Endothelial cell of umbilical vein (primary cell): ENCODE results near the gene GM2A. TPM values are rescaled to one million over a fixed set of nuclear protein-coding genes. Genes with fewer than 3 reads are reported as not detected.

Source experiments
- BruUV-seq: library from RNA; stranded (reverse); fragments of 400-500 nt; replicated peaks from 2 replicates; lab custom pipeline; 2021; lab: Mats Ljungman, UMichigan
- CTCF ChIA-PET: fragments of 300-600, 350-600 bp; sonication (Branson Sonifier 250); formaldehyde crosslinking; loops from one replicate; lab custom pipeline; 2021; ENCODE audit warnings: antibody characterized with exemption, inconsistent platforms; lab: Charles Lee
- POLR2A ChIA-PET: fragments of 300-600, 350-600 bp; sonication (Branson Sonifier 250); formaldehyde crosslinking; loops from one replicate; lab custom pipeline; 2021; ENCODE audit warnings: antibody characterized with exemption, inconsistent platforms; lab: Charles Lee
- DNase-seq: peaks from one replicate; pipeline ENCODE4 v3.0.0-alpha.2; 2011; ENCODE audit warnings: low read depth, low spot score
- FAIRE-seq: peaks from 2 replicates; lab custom pipeline; 2011; peaks lifted over from hg19 to GRCh38; lab: Jason Lieb, UNC
- H2AFZ ChIP-seq: 2 replicates; pipeline ENCODE4 v1.6.0; 2012; ENCODE audit warnings: low read depth, low read length, control low read depth, inconsistent platforms
- H3K27ac ChIP-seq: 2 replicates; pipeline ENCODE4 v1.5.1; 2011; ENCODE audit warnings: low read depth, mild to moderate bottlenecking, control low read depth, low read length, moderate library complexity; ENCODE audit not compliant: insufficient read depth
- H3K27me3 ChIP-seq, 2 experiments: 2 replicates each; pipeline versions ENCODE4 v1.6.0 to v1.6.1; 2011; ENCODE audit warnings: low read length in 2 of 2, mixed read lengths in 1 of 2; ENCODE audit not compliant: control insufficient read depth in 2 of 2, insufficient read depth in 2 of 2
- H3K36me3 ChIP-seq, 2 experiments: 2 replicates in 1 of 2; 3 replicates in 1 of 2; pipeline ENCODE4 v1.5.1; 2011; ENCODE audit warnings: low read length in 2 of 2, mild to moderate bottlenecking in 1 of 2, moderate library complexity in 1 of 2; ENCODE audit not compliant: control insufficient read depth in 2 of 2, insufficient read depth in 2 of 2; ENCODE audit errors: extremely low read depth in 1 of 2
- H3K4me1 ChIP-seq: 3 replicates; pipeline ENCODE4 v1.5.1; 2011; ENCODE audit warnings: mild to moderate bottlenecking, low read length; ENCODE audit not compliant: control insufficient read depth, insufficient read depth; ENCODE audit errors: extremely low read depth
- H3K4me2 ChIP-seq: 2 replicates; pipeline ENCODE4 v1.6.1; 2011; ENCODE audit warnings: low read length, control low read depth, mixed read lengths; ENCODE audit not compliant: insufficient read depth
- H3K4me3 ChIP-seq, 3 experiments: fragments of 200-600 bp in 1 of 3; sonication (generic), shearing (Covaris generic) in 1 of 3; replicated peaks in 1 of 3; 2 replicates each; pipeline ENCODE4 v1.5.1; 2011 to 2016; ENCODE audit warnings: control low read depth in 3 of 3, low read length in 3 of 3, mild to moderate bottlenecking in 2 of 3, inconsistent platforms in 1 of 3, low read depth in 1 of 3, moderate library complexity in 1 of 3; ENCODE audit not compliant: insufficient read depth in 1 of 3
- H3K79me2 ChIP-seq: 2 replicates; pipeline ENCODE4 v1.6.0; 2012; ENCODE audit warnings: low read length, inconsistent platforms; ENCODE audit not compliant: control insufficient read depth, insufficient read depth
- H3K9ac ChIP-seq: replicated peaks from 2 replicates; pipeline ENCODE3; 2011; ENCODE audit warnings: low read length, control low read depth; ENCODE audit not compliant: insufficient read depth; ENCODE audit errors: extremely low read depth
- H3K9me1 ChIP-seq: replicated peaks from 3 replicates; pipeline ENCODE4 v1.6.0; 2011; ENCODE audit warnings: mild to moderate bottlenecking, low read length; ENCODE audit not compliant: control insufficient read depth, insufficient read depth; ENCODE audit errors: extremely low read depth
- H3K9me3 ChIP-seq: replicated peaks from 2 replicates; pipeline ENCODE4 v1.5.1; 2012; ENCODE audit warnings: low read length, inconsistent platforms; ENCODE audit not compliant: control insufficient read depth, insufficient read depth
- H4K20me1 ChIP-seq: replicated peaks from 2 replicates; pipeline ENCODE3; 2011; ENCODE audit warnings: mild to moderate bottlenecking, low read length; ENCODE audit not compliant: control insufficient read depth, insufficient read depth; ENCODE audit errors: extremely low read depth
- CTCF ChIP-seq, 2 donors: IDR thresholded peaks; 1 replicate in 1 of 2; 2 replicates in 1 of 2; pipeline ENCODE4 v1.5.1; 2011; ENCODE audit warnings: low read length in 2 of 2, mild to moderate bottlenecking in 2 of 2, moderate library complexity in 2 of 2, control low read depth in 1 of 2, inconsistent platforms in 1 of 2, low read depth in 1 of 2; ENCODE audit not compliant: insufficient read depth in 1 of 2; ENCODE audit errors: extremely low read depth in 1 of 2
- EZH2 ChIP-seq: IDR thresholded peaks from 2 replicates; pipeline ENCODE4 v1.6.1; 2012; ENCODE audit warnings: borderline replicate concordance, low read depth, mild to moderate bottlenecking, moderate library complexity, low read length, inconsistent platforms; ENCODE audit not compliant: severe bottlenecking
- FOS ChIP-seq: IDR thresholded peaks from 2 replicates; pipeline ENCODE4 v1.6.1; 2011; ENCODE audit warnings: mild to moderate bottlenecking, low read length, moderate library complexity, borderline replicate concordance; ENCODE audit not compliant: insufficient read depth
- GATA2 ChIP-seq: IDR thresholded peaks from 2 replicates; pipeline ENCODE4 v1.7.0; 2011; ENCODE audit warnings: low read depth, mild to moderate bottlenecking, moderate library complexity, mixed read lengths, low read length; ENCODE audit not compliant: insufficient read length, insufficient read depth
- JUN ChIP-seq: IDR thresholded peaks from 2 replicates; pipeline ENCODE4 v1.6.1; 2011; ENCODE audit warnings: borderline replicate concordance, low read depth; ENCODE audit not compliant: insufficient read length, insufficient read depth
- MAX ChIP-seq: IDR thresholded peaks from 2 replicates; pipeline ENCODE4 v1.6.1; 2011; ENCODE audit not compliant: insufficient read depth, insufficient read length
- MYC ChIP-seq: IDR thresholded peaks from one replicate; pipeline ENCODE4 v1.6.1; 2011; ENCODE audit warnings: mild to moderate bottlenecking, low read depth, low read length
- POLR2A ChIP-seq: IDR thresholded peaks from 2 replicates; pipeline ENCODE4 v1.6.1; 2012; ENCODE audit warnings: low read depth, mild to moderate bottlenecking, control low read depth, low read length
- POLR2AphosphoS5 ChIP-seq: IDR thresholded peaks from 2 replicates; pipeline ENCODE4 v1.6.1; 2012; ENCODE audit warnings: low read depth, mild to moderate bottlenecking, control low read depth, low read length, moderate library complexity; ENCODE audit not compliant: insufficient read depth
- dilution Hi-C: fragments of 300-500 bp; cut with MboI; formaldehyde crosslinking; loops from one replicate; pipeline ENCODE4 v1.15.0; 2019; ENCODE audit warnings: low sequenced_read_pairs; ENCODE audit not compliant: extremely low pct_ligation_motif_present
- intact Hi-C: fragments of 100-400 bp; cut with micrococcal nuclease; formaldehyde crosslinking; loops from one replicate; pipeline ENCODE4 v1.10.0; 2022
- polyA plus RNA-seq, 4 experiments: library from polyadenylated mRNA; depleted of rRNA in 3 of 4; stranded (reverse) in 3 of 4; unstranded in 1 of 4; fragments of >200 nt; gene quantifications; 2 replicates each; pipeline versions ENCODE4 v1.2.1 to v1.2.3, GENCODE V29; 2011 to 2012; ENCODE audit warnings: missing spikeins in 1 of 4
- total RNA-seq: library from RNA; stranded (reverse); gene quantifications from 2 replicates; pipeline ENCODE4 v1.2.3, GENCODE V29; 2021

Gene GM2A
- total and polyA plus RNA-seq, 2 donors (not counting 3 experiments of a cell fraction or from before 2014, with no cell fraction given), result 14.0 to 21.2 TPM

GRCh38 chr5:151249281-151249680, 3.7 kb upstream of the GM2A start:
- no peak for TF ChIP-seq CTCF (IDR thresholded peaks at IDR 0.05; ENCODE audit: extremely low read depth in 1 of 2, insufficient read depth in 1 of 2, low read depth in 1 of 2, low read length in 2 of 2)
- no peak for TF ChIP-seq JUN
- TF ChIP-seq POLR2AphosphoS5, result no peak
- TF ChIP-seq FOS, result no peak
- TF ChIP-seq POLR2A, result no peak
- TF ChIP-seq MYC, result no peak
- no peak for TF ChIP-seq EZH2
- TF ChIP-seq GATA2, result no peak
- TF ChIP-seq MAX, result no peak
- Histone ChIP-seq H3K9me3 (no peaks in the 10 kb centered on the region), H2AFZ (no peak overlapping the region), H3K9me1 (no peaks in the 10 kb centered on the region), H4K20me1 (no peaks in the 10 kb centered on the region), H3K27me3 (peaks cover 3 to 9% of the 10 kb centered on the region in 2 experiments), H3K36me3 (no peaks in the 10 kb centered on the region), H3K27ac (no peak overlapping the region), H3K79me2 (no peaks in the 10 kb centered on the region), H3K9ac (no peak overlapping the region), H3K4me2 (no peak overlapping the region), H3K4me1 (peaks cover 5% of the 10 kb centered on the region), H3K4me3 (no peak overlapping the region)
- ChIA-PET POLR2A (no interaction called here), CTCF (interaction anchor here (2.9 kb wide), 1 partner anchor 11 kb away, joined by 9 read pairs; no protein-coding TSS in a partner anchor)
- DNase-seq (no peak), FAIRE-seq (no peak)
- intact Hi-C loops (no loop called here), dilution Hi-C loops (no loop called here)
- no TSS peak for BruUV-seq
